Breast epithelium (tissue), 3 donors: Measurements from ENCODE around the gene NOS2.

ENCODE experiments used
- CTCF ChIP-seq, 3 donors: fragments of 450-650 bp; IDR thresholded peaks; one replicate each; pipeline ENCODE4 v1.5.1; 2016 to 2017; ENCODE audit warnings: antibody characterized with exemption in 3 of 3, mild to moderate bottlenecking in 3 of 3, moderate library complexity in 3 of 3
- POLR2A ChIP-seq: fragments of 450-650 bp; IDR thresholded peaks from one replicate; pipeline ENCODE4 v1.6.1; 2016; ENCODE audit warnings: antibody characterized with exemption, mild to moderate bottlenecking, moderate library complexity
- POLR2AphosphoS5 ChIP-seq, 3 donors: sonication (generic); formaldehyde crosslinking; IDR thresholded peaks; one replicate each; pipeline ENCODE4 v1.6.1; 2017; ENCODE audit warnings: antibody characterized with exemption in 3 of 3

GRCh38 chr17:27802962-27803680 lies 2.8 kb upstream of the NOS2 start:
- TF ChIP-seq POLR2A (no peak), CTCF (IDR thresholded peaks at IDR 0.05) (no peak), POLR2AphosphoS5 (IDR thresholded peaks at IDR 0.05) (no peak)
